GM18858 (cell line): ENCODE results near the gene DGCR6L.
"Not testable (repeated sequence)": the region's sequence is repeated elsewhere in the genome, so short reads cannot be mapped to it uniquely, and the experiment has no call there.

Source experiments
- ATAC-seq: cut with Tn5 transposase; IDR thresholded peaks from one replicate; pipeline ENCODE4 v1.9.1; 2021; ENCODE audit not compliant: unreplicated experiment

Gene DGCR6L

GRCh38 chr22:20328569-20328930 lies 8.7 kb upstream of the DGCR6L start:
- not testable (repeated sequence) for ATAC-seq

GRCh38 chr22:20325996-20326395 lies 6.1 kb upstream of the DGCR6L start:
- ATAC-seq: not testable (repeated sequence)

GRCh38 chr22:20324139-20324516 lies 4.3 kb upstream of the DGCR6L start:
- ATAC-seq: no peak

- not testable (repeated sequence) for ATAC-seq
Measured at GRCh38 chr22:20321552-20322211, 1.8 kb upstream of the DGCR6L start.

- ATAC-seq: not testable (repeated sequence)
Measured at GRCh38 chr22:20320659-20321551, 1.0 kb upstream of the DGCR6L start.

GRCh38 chr22:20319041-20319744 lies 667 bp downstream of the DGCR6L start:
- ATAC-seq: no peak

GRCh38 chr22:20318043-20318688 lies 1.7 kb downstream of the DGCR6L start:
- not testable (repeated sequence) for ATAC-seq

- ATAC-seq: not testable (repeated sequence)
Measured at GRCh38 chr22:20317402-20318042, 2.3 kb downstream of the DGCR6L start.

GRCh38 chr22:20316844-20317401 lies 2.9 kb downstream of the DGCR6L start:
- ATAC-seq: no peak

- no peak for ATAC-seq
Measured at GRCh38 chr22:20316217-20316843, 3.5 kb downstream of the DGCR6L start.

GRCh38 chr22:20315337-20316216 lies 4.3 kb downstream of the DGCR6L start:
- ATAC-seq: no peak

- ATAC-seq: not testable (repeated sequence)
Measured at GRCh38 chr22:20314741-20315336, 5.0 kb downstream of the DGCR6L start.

- ATAC-seq: not testable (repeated sequence)
Measured at GRCh38 chr22:20314206-20314605, 5.7 kb downstream of the DGCR6L start.

GRCh38 chr22:20313306-20314077 lies 6.4 kb downstream of the DGCR6L start:
- not testable (repeated sequence) for ATAC-seq

GRCh38 chr22:20312396-20313191 lies 7.3 kb downstream of the DGCR6L start:
- ATAC-seq: no peak

- ATAC-seq: not testable (repeated sequence)
Measured at GRCh38 chr22:20311249-20312062, 8.4 kb downstream of the DGCR6L start.
